Adipocyte (in vitro differentiated cells): ENCODE results near the gene UBP1.
"Not testable (repeated sequence)": the region's sequence is repeated elsewhere in the genome, so short reads cannot be mapped to it uniquely, and the experiment has no call there.

Experiments used
- DNase-seq: peaks from one replicate; pipeline ENCODE4 v3.0.0-alpha.2; 2015; ENCODE audit warnings: low read depth
- H3K27me3 ChIP-seq: replicated peaks from 2 replicates; pipeline ENCODE4 v1.7.0; 2013; ENCODE audit warnings: mild to moderate bottlenecking, low read length, moderate library complexity; ENCODE audit not compliant: control insufficient read depth, insufficient read depth
- H3K36me3 ChIP-seq: 2 replicates; pipeline ENCODE4 v1.7.0; 2013; ENCODE audit warnings: low read length, mild to moderate bottlenecking, moderate library complexity; ENCODE audit not compliant: control insufficient read depth, insufficient read depth, severe bottlenecking
- H3K4me1 ChIP-seq: 2 replicates; pipeline ENCODE4 v1.7.0; 2013; ENCODE audit warnings: mild to moderate bottlenecking, low read length, moderate library complexity; ENCODE audit not compliant: control insufficient read depth, insufficient read depth
- H3K4me3 ChIP-seq: 2 replicates; pipeline ENCODE4 v1.7.0; 2013; ENCODE audit warnings: mild to moderate bottlenecking, low read length, moderate library complexity
- H3K9ac ChIP-seq: 2 replicates; pipeline ENCODE4 v1.7.0; 2013; ENCODE audit warnings: mild to moderate bottlenecking, low read length, moderate library complexity
- H3K9me3 ChIP-seq: 2 replicates; pipeline ENCODE4 v1.7.0; 2013; ENCODE audit warnings: mild to moderate bottlenecking, low read length, moderate library complexity; ENCODE audit not compliant: control insufficient read depth

UBP1 gene

GRCh38 chr3:33440328-33441224 lies at the start of gene UBP1:
TSS of gene UBP1 (minus strand) at chr3:33440405. CDS start at chr3:33439848, 557 bp downstream.
- H3K4me3 ChIP-seq: peak within 1 kb of the TSS; percentile 99
- H3K36me3 ChIP-seq: no peaks in the 10 kb centered on the region
- peaks cover 35% of the 10 kb centered on the region for H3K4me1 ChIP-seq
- no peaks in the 10 kb centered on the region for H3K9me3 ChIP-seq
- DNase-seq: peak; percentile 100
- no peaks in the 10 kb centered on the region for H3K27me3 ChIP-seq
- H3K9ac ChIP-seq: peak within 1 kb of the TSS; percentile 99

- no peak overlapping the region for H3K4me3 ChIP-seq
- no peaks in the 10 kb centered on the region for H3K36me3 ChIP-seq
- no peaks in the 10 kb centered on the region for H3K27me3 ChIP-seq
- no peaks in the 10 kb centered on the region for H3K9me3 ChIP-seq
- H3K9ac ChIP-seq: no peak overlapping the region
- no peak for DNase-seq
- no peaks in the 10 kb centered on the region for H3K4me1 ChIP-seq
These were observed 48.5 kb upstream of the UBP1 start for GRCh38 chr3:33488683-33489082.

- H3K9ac ChIP-seq: no peak overlapping the region
- H3K9me3 ChIP-seq: no peaks in the 10 kb centered on the region
- DNase-seq: no peak
- no peaks in the 10 kb centered on the region for H3K36me3 ChIP-seq
- no peaks in the 10 kb centered on the region for H3K27me3 ChIP-seq
- no peak overlapping the region for H3K4me3 ChIP-seq
- peaks cover under 1% of the 10 kb centered on the region for H3K4me1 ChIP-seq
These were observed 48.0 kb upstream of the UBP1 start for GRCh38 chr3:33488246-33488645.

GRCh38 chr3:33482111-33482521 lies 41.9 kb upstream of the UBP1 start:
- no peak overlapping the region for H3K9ac ChIP-seq
- H3K4me3 ChIP-seq: peak overlapping the region; percentile 35
- no peaks in the 10 kb centered on the region for H3K36me3 ChIP-seq
- no peaks in the 10 kb centered on the region for H3K27me3 ChIP-seq
- peaks cover 18% of the 10 kb centered on the region for H3K4me1 ChIP-seq
- DNase-seq: peak; percentile 62
- H3K9me3 ChIP-seq: peaks cover 10% of the 10 kb centered on the region

- H3K4me3 ChIP-seq: no peak overlapping the region
- no peak for DNase-seq
- H3K9ac ChIP-seq: no peak overlapping the region
- no peaks in the 10 kb centered on the region for H3K9me3 ChIP-seq
- H3K27me3 ChIP-seq: no peaks in the 10 kb centered on the region
- no peaks in the 10 kb centered on the region for H3K36me3 ChIP-seq
- no peaks in the 10 kb centered on the region for H3K4me1 ChIP-seq
These were observed 34.7 kb upstream of the UBP1 start for GRCh38 chr3:33474896-33475295.

GRCh38 chr3:33473813-33474212 lies 33.6 kb upstream of the UBP1 start:
- DNase-seq: no peak
- no peak overlapping the region for H3K4me3 ChIP-seq
- H3K27me3 ChIP-seq: no peaks in the 10 kb centered on the region
- H3K4me1 ChIP-seq: no peaks in the 10 kb centered on the region
- H3K36me3 ChIP-seq: no peaks in the 10 kb centered on the region
- no peak overlapping the region for H3K9ac ChIP-seq
- no peaks in the 10 kb centered on the region for H3K9me3 ChIP-seq

GRCh38 chr3:33467786-33468185 lies 27.6 kb upstream of the UBP1 start:
- H3K4me1 ChIP-seq: no peaks in the 10 kb centered on the region
- H3K9ac ChIP-seq: no peak overlapping the region
- no peaks in the 10 kb centered on the region for H3K36me3 ChIP-seq
- no peak overlapping the region for H3K4me3 ChIP-seq
- DNase-seq: no peak
- H3K9me3 ChIP-seq: no peaks in the 10 kb centered on the region
- H3K27me3 ChIP-seq: no peaks in the 10 kb centered on the region

- Histone ChIP-seq H3K36me3 (peaks cover 6% of the 10 kb centered on the region), H3K4me1 (no peaks in the 10 kb centered on the region), H3K9ac (no peak overlapping the region), H3K4me3 (no peak overlapping the region), H3K27me3 (no peaks in the 10 kb centered on the region), H3K9me3 (peaks cover 18% of the 10 kb centered on the region)
- DNase-seq: no peak
These were observed 20.9 kb upstream of the UBP1 start for GRCh38 chr3:33461097-33461496.

- not testable (repeated sequence) for DNase-seq, H3K9ac ChIP-seq, H3K36me3 ChIP-seq, H3K27me3 ChIP-seq, H3K4me3 ChIP-seq, H3K4me1 ChIP-seq
- H3K9me3 ChIP-seq: peaks cover 18% of the 10 kb centered on the region
These were observed 19.4 kb upstream of the UBP1 start for GRCh38 chr3:33459577-33459976.

GRCh38 chr3:33458446-33458845 lies 18.2 kb upstream of the UBP1 start:
- no peak for DNase-seq

GRCh38 chr3:33456756-33457155 lies 16.6 kb upstream of the UBP1 start:
- no peaks in the 10 kb centered on the region for H3K27me3 ChIP-seq
- peaks cover 6% of the 10 kb centered on the region for H3K36me3 ChIP-seq

More at GRCh38 chr3:33458446-33458845, 18.2 kb upstream of the UBP1 start:
- no peaks in the 10 kb centered on the region for H3K27me3 ChIP-seq
- no peak overlapping the region for H3K9ac ChIP-seq
- H3K9me3 ChIP-seq: peaks cover 18% of the 10 kb centered on the region
- peaks cover 6% of the 10 kb centered on the region for H3K36me3 ChIP-seq
- no peak overlapping the region for H3K4me3 ChIP-seq
- no peaks in the 10 kb centered on the region for H3K4me1 ChIP-seq

More at GRCh38 chr3:33456756-33457155, 16.6 kb upstream of the UBP1 start:
- H3K4me1 ChIP-seq: no peaks in the 10 kb centered on the region
- DNase-seq: no peak
- H3K9ac ChIP-seq: no peak overlapping the region
- H3K9me3 ChIP-seq: peaks cover 18% of the 10 kb centered on the region
- H3K4me3 ChIP-seq: no peak overlapping the region
